Activated naive CD4-positive, alpha-beta T cell treated with anti-CD3 and anti-CD28 coated beads, Interleukin-2, amount 10 ng/mL, durations not matched to agents 7 days and 5 days (primary cell): ENCODE results near the gene TSPAN15.
A peak's percentile ranks its signal among the peaks of the same experiment; 100 is the strongest.

ENCODE experiments used
- CTCF ChIA-PET: fragments of 350-600 bp; sonication (Branson Sonifier 250); formaldehyde crosslinking; loops from one replicate; lab custom pipeline; 2021; ENCODE audit warnings: antibody characterized with exemption; lab: Charles Lee
- DNase-seq: peaks from one replicate; pipeline ENCODE4 v3.0.0-alpha.2; 2020
- H3K27ac Mint-ChIP-seq: one replicate; pipeline ENCODE4 v1.8.0; 2021; ENCODE audit warnings: mild to moderate bottlenecking, moderate library complexity, mixed read lengths
- H3K27me3 Mint-ChIP-seq: one replicate; pipeline ENCODE4 v1.8.0; 2021; ENCODE audit warnings: mild to moderate bottlenecking, mixed read lengths
- H3K36me3 Mint-ChIP-seq: one replicate; pipeline ENCODE4 v1.8.0; 2021; ENCODE audit warnings: mixed read lengths
- H3K4me1 Mint-ChIP-seq: one replicate; pipeline ENCODE4 v1.8.0; 2021; ENCODE audit warnings: mixed read lengths
- H3K4me3 Mint-ChIP-seq: one replicate; pipeline ENCODE4 v1.8.0; 2021; ENCODE audit warnings: mild to moderate bottlenecking, moderate library complexity, mixed read lengths
- H3K9me3 Mint-ChIP-seq: one replicate; pipeline ENCODE4 v1.8.0; 2021; ENCODE audit warnings: mixed read lengths

Gene TSPAN15

GRCh38 chr10:69410487-69410886, 40.8 kb upstream of the TSPAN15 start:
- CTCF ChIA-PET, result interaction anchor here (0.9 kb wide), 1 partner anchor 13 kb away, joined by 3 read pairs; no protein-coding TSS in a partner anchor

GRCh38 chr10:69411476-69411875, 39.8 kb upstream of the TSPAN15 start:
- peaks cover 12% of the 10 kb centered on the region for H3K27me3 Mint-ChIP-seq
- no peak overlapping the region for H3K4me3 Mint-ChIP-seq
- H3K36me3 Mint-ChIP-seq, result no peaks in the 10 kb centered on the region
- no peak for DNase-seq
- no peaks in the 10 kb centered on the region for H3K9me3 Mint-ChIP-seq
- no peak overlapping the region for H3K27ac Mint-ChIP-seq
- CTCF ChIA-PET, result interaction anchor here (1.0 to 1.2 kb wide), 3 partner anchors 10 to 94 kb away, joined by 3 to 4 read pairs (median 3); no protein-coding TSS in a partner anchor
- peaks cover 30% of the 10 kb centered on the region for H3K4me1 Mint-ChIP-seq

More at GRCh38 chr10:69410487-69410886, 40.8 kb upstream of the TSPAN15 start:
- H3K27me3 Mint-ChIP-seq, result peaks cover 7% of the 10 kb centered on the region
- peaks cover 34% of the 10 kb centered on the region for H3K4me1 Mint-ChIP-seq
- H3K4me3 Mint-ChIP-seq, result no peak overlapping the region
- H3K27ac Mint-ChIP-seq, result no peak overlapping the region
- no peaks in the 10 kb centered on the region for H3K36me3 Mint-ChIP-seq
- no peaks in the 10 kb centered on the region for H3K9me3 Mint-ChIP-seq
- no peak for DNase-seq

- H3K4me3 Mint-ChIP-seq, result no peak overlapping the region
- peaks cover 16% of the 10 kb centered on the region for H3K27me3 Mint-ChIP-seq
- no peaks in the 10 kb centered on the region for H3K9me3 Mint-ChIP-seq
Observed at GRCh38 chr10:69412232-69412790, 39.0 kb upstream of the TSPAN15 start.

GRCh38 chr10:69413221-69413865, 37.9 kb upstream of the TSPAN15 start:
- CTCF ChIA-PET, result interaction anchor here (1.0 kb wide), 1 partner anchor 95 kb away, joined by 5 read pairs; no protein-coding TSS in a partner anchor
- Mint-ChIP-seq H3K36me3 (no peaks in the 10 kb centered on the region), H3K4me1 (peaks cover 22% of the 10 kb centered on the region), H3K4me3 (no peak overlapping the region), H3K27ac (no peak overlapping the region), H3K27me3 (peaks cover 18% of the 10 kb centered on the region), H3K9me3 (no peaks in the 10 kb centered on the region)
- DNase-seq, result peak; percentile 55

More at GRCh38 chr10:69412232-69412790, 39.0 kb upstream of the TSPAN15 start:
- no peak overlapping the region for H3K27ac Mint-ChIP-seq
- CTCF ChIA-PET, result interaction anchor here (1.0 to 1.2 kb wide), 3 partner anchors 9 to 93 kb away, joined by 3 to 4 read pairs (median 3); no protein-coding TSS in a partner anchor
- no peak for DNase-seq
- no peaks in the 10 kb centered on the region for H3K36me3 Mint-ChIP-seq
- H3K4me1 Mint-ChIP-seq, result peaks cover 28% of the 10 kb centered on the region

GRCh38 chr10:69414036-69415018, 36.9 kb upstream of the TSPAN15 start:
- peaks cover 18% of the 10 kb centered on the region for H3K27me3 Mint-ChIP-seq
- H3K27ac Mint-ChIP-seq, result no peak overlapping the region

GRCh38 chr10:69415049-69415448, 36.2 kb upstream of the TSPAN15 start:
- H3K9me3 Mint-ChIP-seq, result no peaks in the 10 kb centered on the region
- H3K27me3 Mint-ChIP-seq, result peaks cover 18% of the 10 kb centered on the region
- no peak overlapping the region for H3K27ac Mint-ChIP-seq
- H3K4me3 Mint-ChIP-seq, result no peak overlapping the region
- no peak for DNase-seq
- peaks cover 8% of the 10 kb centered on the region for H3K4me1 Mint-ChIP-seq
- CTCF ChIA-PET, result no interaction called here
- H3K36me3 Mint-ChIP-seq, result no peaks in the 10 kb centered on the region

More at GRCh38 chr10:69414036-69415018, 36.9 kb upstream of the TSPAN15 start:
- Mint-ChIP-seq H3K9me3 (no peaks in the 10 kb centered on the region), H3K4me1 (peaks cover 13% of the 10 kb centered on the region), H3K36me3 (no peaks in the 10 kb centered on the region), H3K4me3 (no peak overlapping the region)
- CTCF ChIA-PET, result interaction anchor here (1.0 kb wide), 1 partner anchor 94 kb away, joined by 5 read pairs; no protein-coding TSS in a partner anchor
- no peak for DNase-seq

- Mint-ChIP-seq H3K27me3 (peaks cover 18% of the 10 kb centered on the region), H3K4me3 (no peak overlapping the region), H3K27ac (no peak overlapping the region), H3K9me3 (no peaks in the 10 kb centered on the region), H3K4me1 (peaks cover 5% of the 10 kb centered on the region), H3K36me3 (no peaks in the 10 kb centered on the region)
- CTCF ChIA-PET, result no interaction called here
- DNase-seq, result no peak
Observed at GRCh38 chr10:69415951-69416350, 35.3 kb upstream of the TSPAN15 start.

GRCh38 chr10:69416695-69417094, 34.6 kb upstream of the TSPAN15 start, which contains the start of gene TACR2:
TSS of gene TACR2 (minus strand) at chr10:69416918. CDS start at chr10:69416323, 595 bp downstream.
- DNase-seq, result no peak
- no peaks in the 10 kb centered on the region for H3K9me3 Mint-ChIP-seq
- no peaks in the 10 kb centered on the region for H3K36me3 Mint-ChIP-seq
- CTCF ChIA-PET, result interaction anchor here (1.6 kb wide), 1 partner anchor 90 kb away, joined by 6 read pairs; no protein-coding TSS in a partner anchor
- H3K27ac Mint-ChIP-seq, result no peak within 1 kb of the TSS
- H3K4me1 Mint-ChIP-seq, result peaks cover 6% of the 10 kb centered on the region
- peaks cover 19% of the 10 kb centered on the region for H3K27me3 Mint-ChIP-seq
- no peak within 1 kb of the TSS for H3K4me3 Mint-ChIP-seq

GRCh38 chr10:69417542-69417941, 33.7 kb upstream of the TSPAN15 start:
- H3K27ac Mint-ChIP-seq, result no peak overlapping the region
- CTCF ChIA-PET, result interaction anchor here (1.6 to 2.4 kb wide), 2 partner anchors 10 to 89 kb away, joined by 6 to 8 read pairs; no protein-coding TSS in a partner anchor
- peaks cover 13% of the 10 kb centered on the region for H3K4me1 Mint-ChIP-seq
- H3K27me3 Mint-ChIP-seq, result peaks cover 27% of the 10 kb centered on the region
- H3K9me3 Mint-ChIP-seq, result no peaks in the 10 kb centered on the region
- H3K36me3 Mint-ChIP-seq, result no peaks in the 10 kb centered on the region
- no peak for DNase-seq
- H3K4me3 Mint-ChIP-seq, result no peak overlapping the region

GRCh38 chr10:69418052-69418752, 33.1 kb upstream of the TSPAN15 start:
- Mint-ChIP-seq H3K9me3 (no peaks in the 10 kb centered on the region), H3K27ac (no peak overlapping the region), H3K4me1 (peaks cover 13% of the 10 kb centered on the region), H3K36me3 (no peaks in the 10 kb centered on the region), H3K27me3 (peaks cover 27% of the 10 kb centered on the region), H3K4me3 (no peak overlapping the region)
- no peak for DNase-seq
- CTCF ChIA-PET, result interaction anchor here (1.6 to 2.4 kb wide), 3 partner anchors 9 to 89 kb away, joined by 3 to 8 read pairs (median 6); no protein-coding TSS in a partner anchor

GRCh38 chr10:69419096-69419743, 32.0 kb upstream of the TSPAN15 start:
- no peaks in the 10 kb centered on the region for H3K9me3 Mint-ChIP-seq
- CTCF ChIA-PET, result interaction anchor here (1.7 to 2.4 kb wide), 2 partner anchors 8 to 13 kb away, joined by 3 to 8 read pairs; no protein-coding TSS in a partner anchor
- no peak overlapping the region for H3K4me3 Mint-ChIP-seq
- H3K27me3 Mint-ChIP-seq, result peaks cover 27% of the 10 kb centered on the region
- no peak overlapping the region for H3K27ac Mint-ChIP-seq
- DNase-seq, result no peak
- no peaks in the 10 kb centered on the region for H3K36me3 Mint-ChIP-seq
- peaks cover 19% of the 10 kb centered on the region for H3K4me1 Mint-ChIP-seq

- H3K4me3 Mint-ChIP-seq, result no peak overlapping the region
- no peaks in the 10 kb centered on the region for H3K9me3 Mint-ChIP-seq
- H3K36me3 Mint-ChIP-seq, result no peaks in the 10 kb centered on the region
- peaks cover 27% of the 10 kb centered on the region for H3K27me3 Mint-ChIP-seq
- CTCF ChIA-PET, result interaction anchor here (1.7 kb wide), 1 partner anchor 14 kb away, joined by 3 read pairs; no protein-coding TSS in a partner anchor
- H3K27ac Mint-ChIP-seq, result no peak overlapping the region
- no peak for DNase-seq
- H3K4me1 Mint-ChIP-seq, result peaks cover 22% of the 10 kb centered on the region
Observed at GRCh38 chr10:69419744-69420126, 31.5 kb upstream of the TSPAN15 start.
